GM12874 (cell line): Measurements from ENCODE around the gene FRMD4A.

Experiments used
- CTCF ChIP-seq: IDR thresholded peaks from 2 replicates; pipeline ENCODE4 v1.5.1; 2011; ENCODE audit warnings: low read depth, mild to moderate bottlenecking, control low read depth, low read length, moderate library complexity; ENCODE audit not compliant: insufficient read depth

Gene FRMD4A

GRCh38 chr10:14340051-14340744, 9.5 kb upstream of the FRMD4A start:
- TF ChIP-seq CTCF: no peak

GRCh38 chr10:14336736-14337135, 6.0 kb upstream of the FRMD4A start:
- TF ChIP-seq CTCF: no peak

GRCh38 chr10:14334771-14335170, 4.0 kb upstream of the FRMD4A start:
- no peak for TF ChIP-seq CTCF

GRCh38 chr10:14333606-14334005, 2.9 kb upstream of the FRMD4A start:
- TF ChIP-seq CTCF: no peak

GRCh38 chr10:14332903-14333302, 2.2 kb upstream of the FRMD4A start:
- no peak for TF ChIP-seq CTCF

- no peak for TF ChIP-seq CTCF
These were observed 964 bp downstream of the FRMD4A start for GRCh38 chr10:14329746-14330173.

GRCh38 chr10:14328881-14329672, 1.6 kb downstream of the FRMD4A start:
- no peak for TF ChIP-seq CTCF
